Right hindlimb (tissue), 1 donor: ENCODE data around the gene MARCHF6.
"Not testable (repeated sequence)": the region's sequence is repeated elsewhere in the genome, so short reads cannot be mapped to it uniquely, and the experiment has no call there.

ENCODE experiments used
- DNase-seq: peaks from one replicate; pipeline ENCODE4 v3.0.0-alpha.2; 2018

Gene MARCHF6

GRCh38 chr5:10377081-10377480, 23.6 kb downstream of the MARCHF6 start:
- DNase-seq: no peak

GRCh38 chr5:10381803-10382202, 28.3 kb downstream of the MARCHF6 start:
- no peak for DNase-seq

DNA sequence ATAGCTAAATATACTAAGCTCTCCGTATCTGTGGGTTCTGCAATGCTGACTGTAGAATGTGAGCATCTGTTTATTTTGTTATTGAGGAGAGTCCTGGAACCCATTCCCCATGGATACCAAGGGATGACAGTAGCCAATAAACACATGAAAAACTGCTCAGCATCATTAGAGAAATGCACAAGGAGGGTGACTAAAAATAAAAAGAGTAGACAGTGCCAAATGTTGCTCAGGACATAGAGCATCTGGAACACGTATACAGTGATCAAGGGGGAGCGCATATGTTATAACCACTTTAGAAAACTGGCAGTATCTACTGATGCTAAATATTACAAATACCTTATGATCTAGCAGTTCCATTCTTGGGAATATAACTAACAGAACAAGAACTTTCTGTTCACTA, 31.0 kb downstream of the MARCHF6 start:
- no peak for DNase-seq

DNA sequence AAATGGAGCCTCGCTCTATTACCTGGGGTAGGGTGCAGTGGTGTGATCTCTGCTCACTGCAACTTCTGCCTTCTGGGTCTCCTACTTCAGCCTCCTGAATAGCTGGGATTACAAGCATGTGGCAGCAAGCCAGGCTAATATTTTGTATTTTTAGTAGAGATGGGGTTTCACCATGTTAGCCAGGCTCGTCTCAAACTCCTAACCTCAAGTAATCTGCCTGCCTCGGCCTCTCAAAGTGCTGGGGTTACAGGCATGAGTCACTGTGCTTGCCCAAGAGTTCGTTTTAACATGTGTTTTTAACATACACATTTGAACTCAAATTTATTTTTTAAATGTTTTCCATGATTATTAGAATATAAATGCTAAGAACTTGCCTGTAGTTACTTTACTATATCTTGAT, 34.2 kb downstream of the MARCHF6 start:
- no peak for DNase-seq

- DNase-seq: no peak
Observed at GRCh38 chr5:10391130-10391529, 37.6 kb downstream of the MARCHF6 start.

GRCh38 chr5:10392567-10393328, 39.3 kb downstream of the MARCHF6 start:
- not testable (repeated sequence) for DNase-seq

DNA sequence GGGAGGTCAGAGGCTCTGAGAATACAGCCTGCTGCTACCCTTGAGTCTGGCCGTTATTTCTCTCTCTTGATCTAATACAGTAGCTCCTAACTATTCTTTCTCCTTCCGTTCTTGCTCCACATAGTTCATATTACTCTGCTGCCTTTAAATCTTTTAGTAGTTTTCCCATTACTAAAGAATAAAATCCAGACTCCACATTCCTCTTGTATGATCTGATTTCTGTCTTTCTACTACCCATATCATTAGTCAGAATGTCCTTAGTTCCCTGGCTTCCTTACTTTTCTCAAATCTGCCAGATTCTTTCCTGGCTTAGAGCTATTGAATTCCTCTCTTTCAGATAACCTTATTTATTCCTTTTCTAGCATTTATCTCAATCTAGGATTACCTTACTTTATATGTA, 40.0 kb downstream of the MARCHF6 start:
- no peak for DNase-seq

DNA sequence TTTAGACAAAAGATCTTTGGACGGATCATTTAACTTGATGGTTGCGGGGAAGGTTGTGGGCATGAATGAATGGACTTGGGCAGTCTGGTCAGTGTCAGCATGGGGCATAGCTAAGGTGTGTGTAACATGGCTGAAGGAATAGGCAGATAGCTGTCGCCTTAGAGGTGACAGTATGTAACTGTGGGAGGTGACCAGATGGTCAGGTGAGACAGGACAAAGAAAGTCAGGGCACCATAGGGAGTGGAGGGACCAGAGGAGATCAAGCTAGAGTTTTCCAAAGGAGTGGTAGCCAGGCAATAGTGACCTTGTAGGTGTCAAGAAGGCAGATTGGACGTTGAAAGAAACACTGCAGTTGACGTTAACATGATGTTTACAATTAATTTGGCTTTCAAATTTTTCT, 43.1 kb downstream of the MARCHF6 start:
- DNase-seq: no peak

GRCh38 chr5:10399839-10400238, 46.3 kb downstream of the MARCHF6 start:
- DNase-seq: no peak

DNA sequence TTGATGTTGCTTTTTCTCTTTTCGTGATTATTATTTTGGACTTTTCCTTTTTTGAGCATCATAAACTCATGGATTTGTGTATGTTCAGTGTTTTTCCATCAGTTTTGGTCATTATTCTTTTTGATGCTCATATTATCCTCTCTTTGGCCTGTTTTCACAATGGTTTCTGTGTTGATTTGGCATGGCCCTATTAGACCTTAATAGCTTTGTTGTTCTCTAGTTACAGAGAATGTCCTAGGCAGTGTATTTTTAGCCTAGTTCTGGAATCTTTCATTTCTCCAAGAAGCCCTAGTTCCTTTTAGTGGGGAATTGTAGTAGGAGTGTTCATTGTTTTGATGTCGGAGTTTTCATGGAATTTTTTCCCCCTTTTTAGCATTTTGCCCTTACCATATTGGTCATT, 46.9 kb downstream of the MARCHF6 start:
- DNase-seq: no peak

- DNase-seq: no peak
Observed at GRCh38 chr5:10400831-10401230, 47.3 kb downstream of the MARCHF6 start.

DNA sequence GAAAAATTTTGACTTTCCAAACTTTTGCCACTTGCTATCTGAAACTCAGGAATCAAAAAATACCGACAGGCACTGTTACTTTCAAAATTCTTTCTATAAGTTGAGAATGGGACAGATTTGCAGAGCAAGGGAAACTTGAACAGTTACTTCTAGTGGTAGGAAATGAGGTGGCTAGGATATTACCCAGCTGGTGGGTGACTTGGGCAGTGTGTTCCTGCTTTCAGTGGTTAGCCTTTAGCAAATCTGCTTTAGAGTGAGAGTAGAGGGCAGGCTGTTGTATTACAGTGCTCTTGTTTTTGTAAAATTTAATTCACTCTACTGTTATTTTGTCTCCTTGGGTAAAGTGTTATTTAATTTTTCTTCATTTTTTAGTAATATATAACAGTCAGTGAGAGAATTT, 48.0 kb downstream of the MARCHF6 start:
- DNase-seq: no peak
